H9 (cell line): ENCODE data around the gene MND1. TPM values are rescaled to one million over a fixed set of nuclear protein-coding genes. Genes with fewer than 3 reads are reported as not detected.

Experiments used
- DNase-seq: peaks from one replicate; pipeline ENCODE4 v3.0.0-alpha.2; 2017
- H2AFZ ChIP-seq: one replicate; pipeline ENCODE4 v1.6.1; 2013; ENCODE audit warnings: mild to moderate bottlenecking, low read length, control low read depth, moderate library complexity
- H2AK5ac ChIP-seq: 2 replicates; pipeline ENCODE4 v1.6.1; 2013; ENCODE audit warnings: low read length, control low read depth, mixed read lengths; ENCODE audit not compliant: insufficient read length
- H2BK120ac ChIP-seq: one replicate; pipeline ENCODE4 v1.6.1; 2013; ENCODE audit warnings: low read depth, mild to moderate bottlenecking, low read length, control low read depth, inconsistent platforms; ENCODE audit not compliant: poor library complexity, severe bottlenecking
- H2BK12ac ChIP-seq: 2 replicates; pipeline ENCODE4 v1.6.1; 2013; ENCODE audit warnings: low read length, control low read depth, mixed read lengths, low read depth; ENCODE audit not compliant: insufficient read length
- H2BK15ac ChIP-seq: 2 replicates; pipeline ENCODE4 v1.6.1; 2013; ENCODE audit warnings: low read depth, low read length, control low read depth
- H2BK20ac ChIP-seq: one replicate; pipeline ENCODE4 v1.6.1; 2013; ENCODE audit warnings: low read depth, mild to moderate bottlenecking, low read length, control low read depth, inconsistent platforms; ENCODE audit not compliant: poor library complexity, severe bottlenecking
- H2BK5ac ChIP-seq: 2 replicates; pipeline ENCODE4 v1.6.1; 2013; ENCODE audit warnings: low read length, control low read depth, mixed read lengths; ENCODE audit not compliant: insufficient read length
- H3K14ac ChIP-seq: 2 replicates; pipeline ENCODE4 v1.6.1; 2013; ENCODE audit warnings: low read length, control low read depth; ENCODE audit not compliant: insufficient read depth
- H3K18ac ChIP-seq: 2 replicates; pipeline ENCODE4 v1.6.1; 2013; ENCODE audit warnings: low read depth, mild to moderate bottlenecking, mixed read lengths, low read length, control low read depth; ENCODE audit not compliant: insufficient read length
- H3K23ac ChIP-seq: 2 replicates; pipeline ENCODE4 v1.6.1; 2013; ENCODE audit warnings: low read length, control low read depth, mixed read lengths, low read depth; ENCODE audit not compliant: insufficient read length
- H3K23me2 ChIP-seq: 2 replicates; pipeline ENCODE4 v1.6.1; 2013; ENCODE audit warnings: low read depth, mild to moderate bottlenecking, mixed read lengths, low read length, control low read depth; ENCODE audit not compliant: insufficient read length, poor library complexity, severe bottlenecking
- H3K27ac ChIP-seq: 2 replicates; pipeline ENCODE4 v1.5.1; 2013; ENCODE audit warnings: low read length, control low read depth, mixed read lengths, low read depth; ENCODE audit not compliant: insufficient read length
- H3K27me3 ChIP-seq: 2 replicates; pipeline ENCODE4 v1.6.1; 2013; ENCODE audit warnings: low read length, control low read depth, inconsistent platforms; ENCODE audit not compliant: insufficient read depth
- H3K4ac ChIP-seq: 2 replicates; pipeline ENCODE4 v1.6.1; 2013; ENCODE audit warnings: low read depth, mild to moderate bottlenecking, control low read depth, inconsistent platforms, low read length, moderate library complexity
- H3K4me1 ChIP-seq: 2 replicates; pipeline ENCODE4 v1.6.1; 2013; ENCODE audit warnings: low read length, control low read depth, inconsistent platforms; ENCODE audit not compliant: insufficient read depth
- H3K4me2 ChIP-seq: 2 replicates; pipeline ENCODE4 v1.6.1; 2013; ENCODE audit warnings: low read length, control low read depth, mixed read lengths; ENCODE audit not compliant: insufficient read length, insufficient read depth
- H3K56ac ChIP-seq: 2 replicates; pipeline ENCODE4 v1.6.1; 2013; ENCODE audit warnings: low read depth, mild to moderate bottlenecking, mixed read lengths, low read length, control low read depth; ENCODE audit not compliant: insufficient read length
- H3K79me1 ChIP-seq: 2 replicates; pipeline ENCODE4 v1.6.1; 2013; ENCODE audit warnings: low read depth, mild to moderate bottlenecking, moderate library complexity, low read length, control low read depth, inconsistent platforms; ENCODE audit not compliant: insufficient read depth, poor library complexity, severe bottlenecking
- H3K79me2 ChIP-seq: 2 replicates; pipeline ENCODE4 v1.6.1; 2013; ENCODE audit warnings: low read length, control low read depth, inconsistent platforms; ENCODE audit not compliant: insufficient read depth
- H3K9ac ChIP-seq: 2 replicates; pipeline ENCODE4 v1.6.1; 2013; ENCODE audit warnings: low read length, control low read depth, mixed read lengths; ENCODE audit not compliant: insufficient read length; ENCODE audit errors: extremely low read depth
- H3K9me3 ChIP-seq: one replicate; pipeline ENCODE4 v1.6.1; 2013; ENCODE audit warnings: low read depth, low read length, inconsistent platforms; ENCODE audit not compliant: control insufficient read depth
- H3T11ph ChIP-seq: one replicate; pipeline ENCODE4 v1.6.1; 2013; ENCODE audit warnings: mild to moderate bottlenecking, low read length, control low read depth, inconsistent platforms
- H4K20me1 ChIP-seq: one replicate; pipeline ENCODE4 v1.6.1; 2013; ENCODE audit not compliant: control insufficient read depth, insufficient read length, insufficient read depth
- H4K5ac ChIP-seq: 2 replicates; pipeline ENCODE4 v1.6.1; 2013; ENCODE audit warnings: low read depth, mild to moderate bottlenecking, mixed read lengths, low read length, control low read depth; ENCODE audit not compliant: insufficient read length
- H4K8ac ChIP-seq: replicated peaks from 2 replicates; pipeline ENCODE4 v1.6.1; 2013; ENCODE audit warnings: low read length, control low read depth, mixed read lengths, low read depth; ENCODE audit not compliant: insufficient read length
- H4K91ac ChIP-seq: 2 replicates; pipeline ENCODE4 v1.6.1; 2013; ENCODE audit warnings: low read depth, mild to moderate bottlenecking, moderate library complexity, mixed read lengths, low read length, control low read depth; ENCODE audit not compliant: insufficient read length
- H3K27ac Mint-ChIP-seq, 3 experiments: 2 replicates in 2 of 3; 3 replicates in 1 of 3; pipeline ENCODE4 v1.8.0; 2020 to 2021; ENCODE audit warnings: mixed read lengths in 3 of 3, mild to moderate bottlenecking in 1 of 3, moderate library complexity in 1 of 3
- H3K27me3 Mint-ChIP-seq: 2 replicates; pipeline ENCODE4 v1.8.0; 2021; ENCODE audit warnings: low read depth, mild to moderate bottlenecking, moderate library complexity, mixed read lengths
- H3K36me3 Mint-ChIP-seq, 3 experiments: 2 replicates in 2 of 3; 3 replicates in 1 of 3; pipeline ENCODE4 v1.8.0; 2020 to 2021; ENCODE audit warnings: low read depth in 3 of 3, mixed read lengths in 3 of 3; ENCODE audit not compliant: insufficient read depth in 1 of 3
- H3K4me1 Mint-ChIP-seq, 2 experiments: 2 replicates each; pipeline ENCODE4 v1.8.0; 2020; ENCODE audit warnings: mixed read lengths in 2 of 2
- H3K4me3 Mint-ChIP-seq, 2 experiments: 2 replicates in 1 of 2; 3 replicates in 1 of 2; pipeline ENCODE4 v1.8.0; 2020 to 2021; ENCODE audit warnings: mild to moderate bottlenecking in 2 of 2, mixed read lengths in 2 of 2, moderate library complexity in 1 of 2
- H3K9me3 Mint-ChIP-seq, 2 experiments: 2 replicates in 1 of 2; 3 replicates in 1 of 2; pipeline ENCODE4 v1.8.0; 2020; ENCODE audit warnings: mild to moderate bottlenecking in 2 of 2, mixed read lengths in 2 of 2, moderate library complexity in 1 of 2
- CTCF ChIP-seq: fragments of 200-600 bp; sonication (generic); conservative IDR thresholded peaks from 3 replicates; pipeline ENCODE4 v1.8.0; 2021; ENCODE audit warnings: antibody characterized with exemption, mild to moderate bottlenecking
- WGBS: extraction: QIAGEN DNeasy Blood & Tissue Kit; methylation state at CpG from one replicate; pipeline ENCODE4 v1.1.7; 2013; ENCODE audit warnings: missing lambda C conversion rate, low lambda C conversion rate, mixed read lengths; ENCODE audit not compliant: insufficient read length; ENCODE audit errors: extremely low coverage; 5-methylcytosine and 5-hydroxymethylcytosine counted together
- total RNA-seq: library from RNA; stranded (reverse); gene quantifications from 2 replicates; pipeline ENCODE4 v1.2.1, GENCODE V29; 2021

MND1 gene
- total RNA-seq, 1 experiment from 2014 or later, result 21.0 TPM

GRCh38 chr4:153393397-153393796, 48.9 kb downstream of the MND1 start:
- Histone ChIP-seq H3K18ac (no peak overlapping the region), H3K14ac (no peak overlapping the region), H2AK5ac (no peak overlapping the region), H2BK5ac (no peak overlapping the region), H4K91ac (no peak overlapping the region), H3K79me1 (no peaks in the 10 kb centered on the region), H3K23me2 (no peaks in the 10 kb centered on the region), H2BK12ac (no peak overlapping the region), H3K9ac (no peak overlapping the region), H2BK120ac (no peak overlapping the region), H3K27ac (no peak overlapping the region), H4K20me1 (no peaks in the 10 kb centered on the region), H3K27me3 (no peaks in the 10 kb centered on the region), H2BK15ac (no peak overlapping the region), H3K4ac (no peak overlapping the region), H3K79me2 (no peaks in the 10 kb centered on the region), H4K8ac (no peak overlapping the region), H4K5ac (no peak overlapping the region), H3K4me1 (no peaks in the 10 kb centered on the region), H3K9me3 (no peaks in the 10 kb centered on the region), H2AFZ (no peak overlapping the region), H3T11ph (no peak overlapping the region), H3K23ac (no peak overlapping the region), H3K56ac (no peak overlapping the region), H3K4me2 (no peak overlapping the region), H2BK20ac (no peak overlapping the region)
- Mint-ChIP-seq H3K4me3 (no peak overlapping the region), H3K36me3 (peaks cover 9 to 13% (median 12%) of the 10 kb centered on the region in 3 experiments; a peak in 6 of 7 replicates), H3K4me1 (no peaks in the 10 kb centered on the region), H3K27ac (peak overlapping the region in 1 of 3 experiments; percentile 83; a peak in 1 of 7 replicates), H3K27me3 (no peaks in the 10 kb centered on the region), H3K9me3 (no peaks in the 10 kb centered on the region; a peak in 1 of 5 replicates)
- no peak for DNase-seq
- no peak for TF ChIP-seq CTCF
- WGBS, result no CpG with 5 or more reads among the region's 6 CpGs
